IPS-18c (cell line): ENCODE measurements around the gene FBXO4.

Source experiments
- H3K4me3 ChIP-seq: 2 replicates; pipeline ENCODE4 v1.7.0; 2013; ENCODE audit warnings: low read depth, mild to moderate bottlenecking, low read length, moderate library complexity; ENCODE audit not compliant: insufficient read depth
- H3K9me3 ChIP-seq: one replicate; pipeline ENCODE4 v1.6.1; 2013; ENCODE audit warnings: mild to moderate bottlenecking, low read length, moderate library complexity; ENCODE audit not compliant: control insufficient read depth, insufficient read depth

Gene FBXO4, protein sequence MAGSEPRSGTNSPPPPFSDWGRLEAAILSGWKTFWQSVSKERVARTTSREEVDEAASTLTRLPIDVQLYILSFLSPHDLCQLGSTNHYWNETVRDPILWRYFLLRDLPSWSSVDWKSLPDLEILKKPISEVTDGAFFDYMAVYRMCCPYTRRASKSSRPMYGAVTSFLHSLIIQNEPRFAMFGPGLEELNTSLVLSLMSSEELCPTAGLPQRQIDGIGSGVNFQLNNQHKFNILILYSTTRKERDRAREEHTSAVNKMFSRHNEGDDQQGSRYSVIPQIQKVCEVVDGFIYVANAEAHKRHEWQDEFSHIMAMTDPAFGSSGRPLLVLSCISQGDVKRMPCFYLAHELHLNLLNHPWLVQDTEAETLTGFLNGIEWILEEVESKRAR

DNA sequence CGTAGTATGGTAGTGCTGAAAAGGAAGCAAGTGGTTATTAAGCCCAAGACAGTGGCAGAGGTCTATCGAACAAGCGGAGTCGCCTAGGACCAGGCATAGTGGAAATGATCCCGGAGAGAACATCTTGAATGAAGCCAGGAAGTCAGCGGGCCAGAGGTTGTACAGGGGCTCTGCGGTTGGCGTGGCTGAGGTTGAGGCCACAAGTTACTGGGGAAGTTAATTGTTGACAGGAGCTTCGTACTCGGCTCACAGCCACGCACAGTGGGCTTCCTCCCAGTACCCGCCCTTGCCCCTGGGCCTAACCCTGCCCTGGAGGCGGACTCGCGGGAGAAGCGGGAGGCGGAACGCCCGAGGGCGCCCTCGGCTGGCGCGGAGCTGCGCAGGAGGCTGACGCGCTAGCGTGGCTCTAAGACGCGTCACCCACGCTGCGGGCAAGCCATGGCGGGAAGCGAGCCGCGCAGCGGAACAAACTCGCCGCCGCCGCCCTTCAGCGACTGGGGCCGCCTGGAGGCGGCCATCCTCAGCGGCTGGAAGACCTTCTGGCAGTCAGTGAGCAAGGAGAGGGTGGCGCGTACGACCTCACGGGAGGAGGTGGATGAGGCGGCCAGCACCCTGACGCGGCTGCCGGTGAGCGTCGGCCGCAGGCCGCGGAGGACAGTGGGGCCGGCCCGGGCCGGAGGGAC is at the start of gene FBXO4:
FBXO4 (plus strand) TSS at position 410 of the 683 bp plus-strand sequence; CDS start at position 439, 29 bp downstream.
- peak within 1 kb of the TSS; percentile 63 for H3K4me3 ChIP-seq

DNA sequence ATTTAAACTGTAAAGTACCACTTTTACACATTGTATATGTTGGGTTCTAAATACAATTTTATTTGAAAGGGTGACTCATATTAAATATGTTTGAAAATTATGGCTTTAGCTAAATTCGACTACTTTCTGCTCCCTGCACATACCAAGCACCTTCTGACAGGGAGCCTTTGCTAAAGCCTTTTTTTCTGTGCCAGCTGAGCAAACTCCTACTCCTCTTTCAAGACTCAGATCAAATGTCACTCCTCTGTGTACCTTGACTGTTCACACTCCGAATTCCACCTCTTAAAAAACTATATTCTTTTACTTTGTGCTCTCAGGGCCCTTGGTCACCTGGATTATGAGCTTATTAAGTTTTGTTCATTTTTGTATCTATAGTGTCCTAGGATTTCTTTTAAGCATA is 48.4 kb upstream of the FBXO4 start:
- Histone ChIP-seq H3K9me3 (no peaks in the 10 kb centered on the region), H3K4me3 (no peak overlapping the region)

More for the DNA sequence above, at the start of gene FBXO4:
- H3K9me3 ChIP-seq, result no peaks in the 10 kb centered on the region

DNA sequence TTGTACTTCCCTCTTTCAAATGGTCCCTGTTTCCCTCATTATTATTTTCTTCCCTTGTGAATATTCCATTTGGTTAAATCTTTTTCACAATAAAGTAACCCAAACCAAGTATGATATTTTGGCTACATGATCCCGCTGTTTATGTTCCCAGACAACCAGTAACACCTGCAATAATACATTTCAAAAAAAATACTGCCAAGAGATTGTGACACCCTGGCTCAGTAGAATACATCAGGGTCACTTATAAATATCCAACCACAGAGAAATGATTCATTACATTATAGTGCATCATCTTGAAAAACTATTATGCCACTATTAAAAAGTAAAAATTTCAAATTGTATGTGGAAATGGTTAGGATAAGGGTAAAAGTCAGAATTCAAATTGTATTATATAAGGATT is 47.7 kb upstream of the FBXO4 start:
- no peak overlapping the region for H3K4me3 ChIP-seq
- H3K9me3 ChIP-seq, result no peaks in the 10 kb centered on the region

DNA sequence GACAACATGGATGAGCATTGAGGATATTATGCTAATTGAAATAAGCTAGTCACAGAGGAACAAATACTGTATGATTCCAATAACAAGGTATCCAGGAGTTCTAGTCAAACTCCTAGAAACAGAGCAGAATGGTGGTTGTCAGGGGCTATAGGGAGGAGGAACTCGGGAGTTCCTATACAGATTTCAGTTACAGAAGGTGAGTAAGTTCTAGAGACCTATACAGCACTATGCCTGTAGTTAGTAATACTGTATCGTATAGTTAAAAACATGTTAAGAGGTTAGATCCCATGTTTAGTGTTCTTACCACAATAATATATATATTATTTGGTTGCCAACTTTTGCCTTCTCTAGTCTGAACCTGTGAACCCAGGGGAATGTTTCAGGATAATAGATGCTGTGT is 46.9 kb upstream of the FBXO4 start:
- Histone ChIP-seq H3K9me3 (no peaks in the 10 kb centered on the region), H3K4me3 (no peak overlapping the region)

DNA sequence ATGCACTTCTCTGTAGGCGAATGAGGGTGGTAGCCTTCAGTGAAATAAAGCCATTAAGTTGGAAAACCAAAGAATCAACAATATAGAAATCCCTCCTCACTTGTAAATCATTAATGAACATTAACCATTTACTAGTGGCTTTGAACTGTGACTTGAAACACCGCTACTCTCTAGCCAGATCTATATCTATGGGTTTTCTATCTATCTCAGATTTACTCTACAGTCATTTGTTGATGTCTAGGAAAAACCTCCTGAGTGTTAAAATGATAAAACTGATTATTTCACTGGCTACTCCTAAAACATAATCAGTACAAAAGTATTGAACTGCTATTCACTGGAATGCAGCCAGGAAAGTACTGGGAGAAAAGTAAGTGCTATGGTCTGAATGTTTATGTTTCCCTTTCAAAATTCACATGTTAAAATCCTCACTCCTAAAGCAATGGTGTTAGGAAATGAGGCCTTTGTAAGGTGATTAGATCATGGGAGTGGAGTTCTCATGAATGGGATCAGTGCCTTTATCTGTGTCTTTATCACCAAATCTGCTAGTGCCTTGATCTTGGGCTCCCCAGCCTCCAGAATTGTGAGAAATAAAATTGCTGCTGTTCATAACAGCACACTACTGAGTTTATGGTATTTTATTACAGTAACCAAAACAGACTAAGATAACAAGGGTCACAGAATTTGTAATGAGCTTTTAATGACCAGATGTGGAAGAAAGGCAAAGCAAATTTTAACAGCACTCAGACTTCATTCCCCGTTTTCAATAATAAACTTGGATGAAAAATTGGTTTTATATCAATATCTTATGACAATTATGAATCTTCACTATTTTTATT is 46.2 kb upstream of the FBXO4 start:
- Histone ChIP-seq H3K4me3 (no peak overlapping the region), H3K9me3 (no peaks in the 10 kb centered on the region)

DNA sequence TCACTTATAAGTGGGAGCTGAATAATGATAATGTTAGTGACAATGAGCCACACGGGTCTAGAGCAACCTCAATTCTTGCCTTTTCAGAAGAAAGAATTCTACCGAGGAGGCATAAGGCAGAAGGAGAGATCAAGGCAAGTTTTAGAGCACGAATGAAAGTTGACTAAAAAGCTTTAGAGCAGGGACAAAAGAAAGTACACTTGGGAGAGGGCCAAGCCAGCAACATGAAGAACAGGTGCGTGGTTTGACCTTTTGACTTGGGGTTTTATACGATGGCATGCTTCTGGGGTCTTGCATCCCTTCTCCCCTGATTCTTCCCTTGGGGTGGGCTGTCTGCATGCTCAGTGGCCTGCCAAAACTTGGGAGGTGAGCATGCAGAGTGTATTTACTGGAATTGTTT is 42.3 kb upstream of the FBXO4 start:
- H3K9me3 ChIP-seq, result peaks cover 2% of the 10 kb centered on the region
- no peak overlapping the region for H3K4me3 ChIP-seq

DNA sequence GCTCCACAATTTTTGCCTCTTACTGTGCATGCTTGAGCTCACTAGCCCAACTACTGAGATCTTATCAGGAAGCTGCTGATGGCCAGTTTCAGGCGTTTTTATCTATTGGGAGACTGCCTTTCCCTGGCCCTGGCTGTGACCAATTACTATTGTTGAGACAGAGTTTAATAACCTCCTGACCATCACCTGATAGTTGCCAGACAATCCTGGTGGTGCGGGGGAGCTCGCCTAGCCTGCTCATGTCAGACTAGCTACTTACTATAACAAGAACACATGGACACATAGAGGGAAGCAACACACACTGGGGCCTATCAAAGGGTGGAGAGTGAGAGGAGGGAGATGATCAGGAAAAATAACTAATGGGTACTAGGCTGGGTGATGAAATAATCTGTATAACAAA is 41.8 kb upstream of the FBXO4 start:
- Histone ChIP-seq H3K9me3 (peaks cover 2% of the 10 kb centered on the region), H3K4me3 (no peak overlapping the region)

DNA sequence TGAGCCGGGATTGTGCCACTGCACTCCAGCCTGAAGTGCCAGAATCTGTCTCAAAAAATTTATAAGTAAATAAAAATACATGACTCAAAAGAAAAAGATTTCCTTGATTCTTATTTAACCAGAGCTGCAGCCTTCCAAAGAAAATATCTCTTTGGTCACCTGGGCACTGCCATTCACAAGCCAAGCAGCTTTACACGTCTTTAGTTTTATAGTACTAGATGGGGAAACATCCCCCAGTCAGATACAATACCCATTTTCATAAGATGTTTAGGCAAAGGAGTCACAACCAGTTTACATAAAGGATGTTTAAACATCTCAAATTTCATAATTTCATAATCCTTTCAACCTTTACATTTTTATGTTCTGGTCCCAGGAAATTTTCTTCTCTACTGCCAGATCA is 41.1 kb upstream of the FBXO4 start:
- H3K9me3 ChIP-seq, result peaks cover 2% of the 10 kb centered on the region

DNA sequence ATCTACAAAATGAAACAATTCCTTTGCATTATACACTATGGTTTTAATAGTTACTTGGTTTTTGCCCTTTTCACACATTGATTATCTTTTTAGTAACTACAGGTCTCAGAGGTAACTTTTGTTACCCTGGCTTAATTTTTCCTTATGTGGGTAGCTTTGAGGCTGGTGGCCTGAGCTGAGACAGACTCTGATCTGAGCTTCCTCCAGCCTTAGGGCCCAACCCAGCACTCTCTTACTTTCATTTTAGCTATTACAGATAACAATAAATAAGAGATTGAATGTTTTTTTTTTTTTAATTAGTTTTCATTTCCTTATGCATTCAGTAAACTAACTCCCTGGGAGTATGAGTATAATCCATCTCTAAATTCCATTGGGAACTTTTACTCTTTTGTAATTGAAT is 39.8 kb upstream of the FBXO4 start:
- H3K4me3 ChIP-seq, result no peak overlapping the region
- peaks cover 2% of the 10 kb centered on the region for H3K9me3 ChIP-seq

More for the DNA sequence above, 41.1 kb upstream of the FBXO4 start:
- no peak overlapping the region for H3K4me3 ChIP-seq

DNA sequence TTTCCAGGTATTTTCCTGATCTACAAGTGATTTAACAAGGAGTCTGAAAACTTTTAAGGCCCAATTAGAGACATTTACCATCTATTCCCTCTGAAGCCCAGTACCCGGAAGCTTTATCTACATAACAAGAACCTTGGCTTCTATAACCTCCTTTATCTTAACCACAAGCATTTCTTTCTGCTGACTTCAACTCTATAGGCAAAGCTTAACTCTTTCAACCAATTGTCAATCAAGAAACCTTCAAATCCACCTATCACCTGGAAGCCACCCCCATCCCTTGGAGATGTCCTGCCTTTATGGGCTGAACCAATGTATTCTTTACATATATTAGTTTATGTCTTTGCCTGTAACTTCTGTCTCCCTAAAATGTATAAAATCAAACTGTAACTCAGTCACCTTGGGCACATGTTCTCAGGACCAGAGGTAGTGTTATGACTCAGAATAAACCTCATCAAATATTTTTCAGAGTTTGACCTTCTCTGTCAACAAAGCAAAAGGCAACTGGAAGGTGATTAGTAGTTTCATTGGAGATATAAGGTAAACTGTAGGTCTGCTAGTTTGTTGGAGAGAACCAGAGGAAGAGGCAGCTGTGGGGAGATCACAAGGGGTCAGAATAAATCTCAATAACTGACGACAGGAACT is 33.9 kb upstream of the FBXO4 start:
- no peak overlapping the region for H3K4me3 ChIP-seq

DNA sequence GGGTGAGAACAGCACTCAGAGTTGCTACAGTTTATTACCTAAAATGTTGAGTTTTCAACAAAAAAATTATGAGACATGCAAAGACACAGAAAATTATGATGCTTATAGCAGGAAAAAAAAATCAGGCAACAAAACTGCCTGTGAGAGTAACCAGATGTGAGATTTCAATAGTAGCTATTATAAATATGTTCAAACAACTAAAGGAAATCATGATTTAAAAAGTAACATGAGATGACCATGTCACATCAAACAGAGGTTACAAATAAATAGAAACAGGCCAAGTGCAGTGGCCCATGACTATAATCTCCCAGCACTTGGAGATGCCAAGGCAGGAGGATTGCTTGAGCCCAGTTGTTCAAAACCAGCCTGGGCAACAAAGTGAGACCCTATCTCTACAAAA is 33.0 kb upstream of the FBXO4 start:
- Histone ChIP-seq H3K4me3 (no peak overlapping the region), H3K9me3 (no peaks in the 10 kb centered on the region)

More for the DNA sequence above, 33.9 kb upstream of the FBXO4 start:
- no peaks in the 10 kb centered on the region for H3K9me3 ChIP-seq

DNA sequence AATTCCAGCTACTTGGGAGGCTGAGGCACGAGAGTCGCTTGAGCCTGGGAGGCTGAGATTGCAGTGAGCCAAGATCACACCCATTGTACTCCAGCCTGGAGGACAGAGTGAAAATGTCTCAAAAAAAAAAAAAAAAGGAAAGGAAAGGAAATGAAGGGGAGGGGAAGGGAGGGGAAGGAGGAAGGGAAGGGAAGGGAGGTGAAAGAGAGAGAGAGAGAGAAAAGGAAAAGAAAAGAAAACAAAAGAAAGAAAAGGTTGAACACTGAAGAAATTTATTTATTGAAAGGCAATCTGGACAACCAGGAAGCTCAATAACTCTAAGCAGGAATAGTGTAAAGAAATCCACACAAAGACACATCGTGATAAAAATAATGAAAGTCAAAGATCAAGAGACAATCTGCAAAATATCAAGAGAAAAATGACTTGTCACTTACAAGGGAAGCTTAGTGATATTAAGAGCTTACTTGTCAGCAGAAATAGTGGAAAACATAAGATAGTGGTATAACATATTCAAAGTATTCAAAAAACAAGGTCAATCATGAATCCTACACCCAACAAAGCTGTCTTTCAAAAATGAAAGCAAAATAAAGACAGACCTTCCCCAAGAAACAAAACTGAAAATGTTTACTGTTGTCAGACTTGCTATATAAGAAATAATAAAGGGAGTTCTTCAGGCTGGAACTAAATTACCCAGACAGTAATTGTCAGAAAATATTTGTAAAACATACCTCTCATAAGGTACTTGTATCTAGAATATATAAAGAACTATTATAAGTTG is 31.8 kb upstream of the FBXO4 start:
- H3K4me3 ChIP-seq, result no peak overlapping the region
- H3K9me3 ChIP-seq, result no peaks in the 10 kb centered on the region

DNA sequence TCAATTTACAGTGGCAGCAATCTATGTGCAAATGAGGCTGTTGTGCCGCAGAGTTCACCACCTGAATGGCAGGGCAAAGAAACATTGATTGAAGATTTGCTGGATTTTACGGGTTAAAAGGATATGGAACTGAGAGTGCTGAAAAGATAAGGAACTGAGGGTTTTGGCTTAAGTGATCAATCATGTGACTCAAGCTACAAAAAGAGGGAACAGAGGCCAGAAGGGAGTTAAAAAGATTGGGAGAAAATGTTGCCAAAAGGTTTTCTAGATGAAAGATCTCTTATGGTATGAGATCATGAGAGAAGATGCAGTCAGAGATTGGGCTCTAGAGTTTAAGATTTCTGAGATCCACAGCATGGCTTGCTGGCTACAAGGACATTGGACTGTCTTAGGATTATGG is 28.9 kb upstream of the FBXO4 start:
- H3K4me3 ChIP-seq, result no peak overlapping the region
- no peaks in the 10 kb centered on the region for H3K9me3 ChIP-seq

DNA sequence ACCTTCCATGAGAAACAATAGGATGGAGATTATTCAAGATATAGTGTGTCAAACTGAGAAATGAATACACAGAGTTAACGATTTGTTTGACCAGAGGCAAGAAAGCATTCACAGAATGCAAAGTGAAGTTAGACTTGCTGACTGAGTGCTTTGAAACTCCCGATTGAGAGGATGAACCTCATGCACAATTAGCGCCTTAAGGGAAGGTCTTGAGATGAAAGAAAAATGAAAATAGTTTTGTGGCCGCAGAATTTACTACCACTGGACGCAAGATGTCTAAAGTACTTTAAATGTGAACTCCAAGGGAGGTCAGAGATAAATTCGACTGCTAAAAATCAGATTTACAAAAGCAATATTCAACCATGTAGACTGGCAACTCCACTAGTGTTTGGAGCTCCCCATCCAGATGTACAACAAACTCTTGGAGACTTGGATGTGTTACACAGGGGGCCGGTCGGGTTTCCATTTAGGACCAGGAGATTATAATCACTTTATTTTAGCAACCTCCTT is 21.6 kb upstream of the FBXO4 start:
- H3K4me3 ChIP-seq, result peak overlapping the region; percentile 68

DNA sequence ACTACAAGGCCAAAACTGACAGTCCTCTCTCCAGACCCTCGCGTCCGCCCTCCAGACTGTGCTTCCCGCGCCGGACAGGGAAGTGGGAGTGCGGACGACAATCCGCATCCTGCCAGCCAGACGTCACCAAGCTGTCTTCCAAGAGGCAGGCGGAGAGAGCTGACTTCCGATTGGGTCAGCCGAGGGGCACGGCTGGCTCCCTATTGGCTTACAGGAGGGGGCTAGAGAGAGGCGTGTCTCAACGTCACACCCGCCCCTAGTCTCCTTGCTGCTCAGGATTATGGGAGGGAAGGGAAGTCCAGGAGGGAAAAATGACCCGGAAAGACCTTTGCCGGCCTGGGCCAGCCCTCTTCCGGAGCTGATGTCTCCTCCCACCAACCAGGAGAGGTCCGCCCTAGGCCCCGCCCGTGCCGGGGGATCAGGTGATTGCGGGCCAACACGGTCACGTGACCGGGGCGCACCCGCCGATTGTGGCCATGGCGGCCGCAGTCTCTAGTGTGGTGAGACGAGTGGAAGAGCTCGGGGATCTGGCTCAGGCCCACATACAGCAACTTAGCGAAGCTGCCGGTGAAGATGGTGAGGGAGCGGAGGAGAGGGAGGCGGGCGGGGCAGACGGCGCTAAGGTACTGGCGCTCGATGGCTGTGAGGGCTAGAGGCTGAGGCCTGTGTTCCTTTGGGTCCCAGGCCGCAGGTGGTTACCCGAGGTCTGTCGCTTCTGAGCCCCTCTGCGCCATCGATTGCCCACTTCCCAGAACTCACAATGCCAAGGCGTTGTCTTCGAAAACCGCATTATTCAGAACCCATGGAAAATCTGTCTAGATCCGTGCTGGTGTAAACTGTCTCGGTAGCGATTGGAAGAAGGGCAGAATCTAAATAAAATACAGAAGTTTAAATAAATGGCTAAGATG is 20.9 kb upstream of the FBXO4 start, which contains the start of gene RIMOC1:
RIMOC1 (plus strand) TSS at position 453 of the 908 bp plus-strand sequence; CDS start at position 477, 24 bp downstream.
- no peaks in the 10 kb centered on the region for H3K9me3 ChIP-seq
- peak within 1 kb of the TSS; percentile 81 for H3K4me3 ChIP-seq

More for the DNA sequence above, 21.6 kb upstream of the FBXO4 start:
- H3K9me3 ChIP-seq, result no peaks in the 10 kb centered on the region
